GM12865 (cell line): ENCODE measurements around the gene ANKRD60.

Experiments used
- DNase-seq: peaks from one replicate; pipeline ENCODE4 v3.0.0; 2010; ENCODE audit warnings: low read depth
- H3K4me3 ChIP-seq: 2 replicates; pipeline ENCODE4 v1.5.1; 2011; ENCODE audit warnings: mild to moderate bottlenecking, low read depth, low read length, control low read depth
- TF ChIP-seq, protein P1 (sequence below): IDR thresholded peaks from 2 replicates; pipeline ENCODE4 v1.5.1; 2011; ENCODE audit warnings: low read length, control low read depth, low read depth, inconsistent platforms; ENCODE audit not compliant: insufficient read depth; ENCODE audit errors: missing control alignments

ANKRD60 gene

DNA sequence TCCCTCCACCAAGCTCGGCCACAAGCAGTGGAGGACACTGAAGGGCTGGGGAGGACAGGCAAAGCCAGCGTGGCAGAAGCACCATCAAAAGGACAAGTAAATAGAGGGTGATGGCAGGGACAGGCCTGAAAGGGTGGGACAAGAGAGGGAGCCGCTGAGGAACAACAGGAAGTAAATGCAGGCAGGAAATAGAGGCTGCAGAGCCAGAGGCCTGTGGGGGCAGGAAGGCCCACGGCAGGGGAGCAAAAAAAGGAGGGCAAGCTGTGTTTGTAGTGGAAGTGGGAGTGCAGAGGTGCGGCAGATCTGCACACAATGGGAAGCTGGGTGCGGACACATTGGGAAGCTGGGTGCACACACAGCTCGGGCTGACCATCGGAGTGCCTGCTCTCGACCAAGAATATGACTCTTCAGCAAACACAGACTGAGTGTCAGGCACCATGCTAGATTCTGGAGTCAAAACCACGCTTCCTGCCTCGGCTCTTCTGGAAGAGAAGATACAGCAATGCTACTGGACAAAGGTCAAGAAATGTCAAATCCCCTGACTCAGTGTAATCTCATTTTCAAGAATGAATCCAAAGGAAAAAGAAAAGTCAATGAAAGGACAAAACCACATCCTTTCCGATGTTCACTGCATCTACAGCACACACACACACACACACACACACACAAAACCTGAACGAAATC is 40.6 kb upstream of the ANKRD60 start:
- no peak overlapping the region for H3K4me3 ChIP-seq
- DNase-seq, result no peak
- TF ChIP-seq, protein P1, sequence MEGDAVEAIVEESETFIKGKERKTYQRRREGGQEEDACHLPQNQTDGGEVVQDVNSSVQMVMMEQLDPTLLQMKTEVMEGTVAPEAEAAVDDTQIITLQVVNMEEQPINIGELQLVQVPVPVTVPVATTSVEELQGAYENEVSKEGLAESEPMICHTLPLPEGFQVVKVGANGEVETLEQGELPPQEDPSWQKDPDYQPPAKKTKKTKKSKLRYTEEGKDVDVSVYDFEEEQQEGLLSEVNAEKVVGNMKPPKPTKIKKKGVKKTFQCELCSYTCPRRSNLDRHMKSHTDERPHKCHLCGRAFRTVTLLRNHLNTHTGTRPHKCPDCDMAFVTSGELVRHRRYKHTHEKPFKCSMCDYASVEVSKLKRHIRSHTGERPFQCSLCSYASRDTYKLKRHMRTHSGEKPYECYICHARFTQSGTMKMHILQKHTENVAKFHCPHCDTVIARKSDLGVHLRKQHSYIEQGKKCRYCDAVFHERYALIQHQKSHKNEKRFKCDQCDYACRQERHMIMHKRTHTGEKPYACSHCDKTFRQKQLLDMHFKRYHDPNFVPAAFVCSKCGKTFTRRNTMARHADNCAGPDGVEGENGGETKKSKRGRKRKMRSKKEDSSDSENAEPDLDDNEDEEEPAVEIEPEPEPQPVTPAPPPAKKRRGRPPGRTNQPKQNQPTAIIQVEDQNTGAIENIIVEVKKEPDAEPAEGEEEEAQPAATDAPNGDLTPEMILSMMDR, result no peak

DNA sequence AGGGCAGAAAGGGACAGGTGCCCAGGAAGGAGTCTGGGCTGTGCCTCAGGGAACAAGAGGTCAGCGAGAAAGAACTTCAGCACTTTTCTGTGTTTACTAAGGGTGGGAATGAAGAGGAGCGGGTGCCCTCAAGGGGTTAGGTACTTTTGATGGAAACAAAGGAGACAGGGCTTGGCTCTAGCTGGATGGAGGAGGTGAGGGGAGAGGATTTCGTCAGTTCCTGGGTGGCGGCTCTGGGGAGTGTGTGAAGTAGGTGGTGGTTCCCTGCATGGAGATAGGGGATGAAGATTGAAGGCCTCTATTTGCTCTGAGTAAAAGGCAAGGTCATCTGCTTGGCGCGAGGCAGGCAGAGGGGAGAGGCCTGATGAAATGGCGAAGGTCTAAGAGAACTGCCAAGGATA is 40.0 kb upstream of the ANKRD60 start:
- no peak overlapping the region for H3K4me3 ChIP-seq
- DNase-seq, result no peak
- TF ChIP-seq, protein P1, result no peak

- TF ChIP-seq, protein P1, result no peak
- no peak for DNase-seq
Measured at GRCh38 chr20:58267389-58268215, 39.1 kb upstream of the ANKRD60 start.

DNA sequence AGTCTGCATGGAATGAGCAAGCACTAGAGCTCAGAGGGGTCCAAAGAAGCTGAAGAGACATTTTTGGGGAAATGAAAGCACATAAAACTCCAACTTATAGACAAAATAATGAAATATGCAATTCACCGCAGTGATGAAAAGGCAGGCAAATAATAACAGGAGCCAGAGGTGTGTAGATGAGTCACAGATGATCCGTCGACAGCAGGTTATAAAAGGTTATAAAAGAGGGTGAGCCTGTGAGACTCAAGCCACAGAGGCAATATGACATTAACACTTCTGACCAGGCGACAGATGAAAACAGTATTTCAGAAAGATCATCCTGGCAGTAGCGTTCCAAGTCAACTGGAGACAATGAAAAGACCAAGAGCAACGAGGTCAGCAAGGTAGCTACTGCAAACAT is 35.8 kb upstream of the ANKRD60 start:
- no peak for DNase-seq
- no peak overlapping the region for H3K4me3 ChIP-seq
- TF ChIP-seq, protein P1, result no peak

More at GRCh38 chr20:58267389-58268215, 39.1 kb upstream of the ANKRD60 start:
- no peak overlapping the region for H3K4me3 ChIP-seq

- TF ChIP-seq, protein P1, result no peak
- no peak for DNase-seq
- H3K4me3 ChIP-seq, result no peak overlapping the region
Measured at GRCh38 chr20:58261660-58262059, 33.2 kb upstream of the ANKRD60 start.

DNA sequence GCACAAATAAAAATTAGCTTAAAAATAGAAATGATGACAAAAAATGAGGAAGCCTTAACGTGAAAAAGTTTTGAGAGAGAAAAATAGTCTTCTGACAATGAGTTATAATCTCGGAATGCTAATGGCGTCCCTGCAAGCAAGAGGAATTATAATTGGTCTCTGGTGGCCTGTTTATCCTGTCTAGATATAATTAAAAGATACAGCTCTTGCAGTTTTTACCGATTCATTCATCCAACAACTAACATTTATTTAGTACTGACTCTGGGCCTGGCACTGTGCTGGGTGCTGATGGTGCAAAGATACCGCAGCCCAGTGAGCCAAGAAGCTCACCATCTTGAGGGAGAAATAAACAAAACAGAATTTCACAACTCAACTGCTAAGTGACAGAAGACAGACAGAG is 31.6 kb upstream of the ANKRD60 start:
- TF ChIP-seq, protein P1, result no peak
- no peak for DNase-seq
- H3K4me3 ChIP-seq, result no peak overlapping the region
